Activated T-helper 2 cell treated with anti-CD3 and anti-CD28 coated beads, Interferon-gamma antibody, Interleukin-2, Interleukin-4, amounts not matched to agents 10 μg/mL and 5 μg/mL and 100 μg/mL, durations not matched to agents 14 hours and 24 hours and 36 hours (primary cell): ENCODE measurements around the gene MALT1. TPM values are rescaled to one million over a fixed set of nuclear protein-coding genes. Genes with fewer than 3 reads are reported as not detected.
A peak's percentile ranks its signal among the peaks of the same experiment; 100 is the strongest.

Experiments used
- DNase-seq: peaks from one replicate; pipeline ENCODE4 v3.0.0; 2021; ENCODE audit warnings: low spot score
- H3K27ac Mint-ChIP-seq: one replicate; pipeline ENCODE4 v1.8.0; 2021; ENCODE audit warnings: mixed read lengths
- H3K27me3 Mint-ChIP-seq: one replicate; pipeline ENCODE4 v1.8.0; 2021; ENCODE audit warnings: low read depth, mixed read lengths
- H3K36me3 Mint-ChIP-seq: one replicate; pipeline ENCODE4 v1.8.0; 2021; ENCODE audit warnings: low read depth, mixed read lengths
- H3K4me1 Mint-ChIP-seq: one replicate; pipeline ENCODE4 v1.8.0; 2021; ENCODE audit warnings: low read depth, mixed read lengths
- H3K4me3 Mint-ChIP-seq: one replicate; pipeline ENCODE4 v1.8.0; 2021; ENCODE audit warnings: low read depth, mild to moderate bottlenecking, moderate library complexity, mixed read lengths
- H3K9me3 Mint-ChIP-seq: one replicate; pipeline ENCODE4 v1.8.0; 2021; ENCODE audit warnings: mixed read lengths
- intact Hi-C: fragments of 100-400 bp; cut with micrococcal nuclease; formaldehyde crosslinking; loops from one replicate; pipeline ENCODE4 v1.15.1; 2023
- total RNA-seq: library from RNA; stranded (reverse); gene quantifications from 2 replicates; pipeline ENCODE4 v1.2.3, GENCODE V29; 2022

Gene MALT1
- total RNA-seq, 1 donor from 2014 or later, result 23.5 TPM

GRCh38 chr18:58657081-58657480 is 14.2 kb upstream of the MALT1 start:
- Mint-ChIP-seq H3K4me3 (no peak overlapping the region), H3K27me3 (no peaks in the 10 kb centered on the region), H3K4me1 (peaks cover 55% of the 10 kb centered on the region), H3K9me3 (peaks cover 22% of the 10 kb centered on the region), H3K36me3 (peaks cover 10% of the 10 kb centered on the region), H3K27ac (no peak overlapping the region)
- no peak for DNase-seq
- intact Hi-C loops, result no loop called here

- H3K4me1 Mint-ChIP-seq, result peaks cover 52% of the 10 kb centered on the region
- H3K27ac Mint-ChIP-seq, result no peak overlapping the region
- peaks cover 21% of the 10 kb centered on the region for H3K9me3 Mint-ChIP-seq
- H3K36me3 Mint-ChIP-seq, result peaks cover 9% of the 10 kb centered on the region
- no peak for DNase-seq
- peaks cover 1% of the 10 kb centered on the region for H3K27me3 Mint-ChIP-seq
- intact Hi-C loops, result no loop called here
- H3K4me3 Mint-ChIP-seq, result no peak overlapping the region
Measured at GRCh38 chr18:58657494-58657893, 13.8 kb upstream of the MALT1 start.

GRCh38 chr18:58659691-58660090 is 11.6 kb upstream of the MALT1 start:
- peaks cover 8% of the 10 kb centered on the region for H3K9me3 Mint-ChIP-seq
- no peak overlapping the region for H3K27ac Mint-ChIP-seq
- peaks cover 37% of the 10 kb centered on the region for H3K4me1 Mint-ChIP-seq
- no peak overlapping the region for H3K4me3 Mint-ChIP-seq
- no peak for DNase-seq
- H3K36me3 Mint-ChIP-seq, result peaks cover 5% of the 10 kb centered on the region
- intact Hi-C loops, result no loop called here
- H3K27me3 Mint-ChIP-seq, result peaks cover 2% of the 10 kb centered on the region

DNA sequence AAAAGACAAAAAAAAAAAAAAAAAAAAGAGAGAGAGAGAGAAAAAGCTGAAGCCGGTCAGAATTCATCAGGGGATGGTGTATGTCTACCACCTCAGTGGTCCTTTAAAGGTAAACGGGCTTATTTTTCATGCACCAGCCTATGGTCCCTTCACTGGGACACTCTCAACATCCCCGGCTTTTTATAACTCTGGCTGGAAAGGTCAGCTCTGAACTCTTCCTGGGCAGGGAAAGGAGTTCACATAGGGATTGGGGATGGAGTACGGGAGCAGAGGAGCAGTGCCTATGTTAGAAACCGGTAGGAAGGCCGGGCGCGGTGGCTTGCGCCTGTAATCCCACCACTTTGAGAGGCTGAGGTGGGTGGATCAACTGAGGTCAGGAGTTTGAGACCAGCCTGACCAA is 10.3 kb upstream of the MALT1 start:
- no peaks in the 10 kb centered on the region for H3K9me3 Mint-ChIP-seq
- no peak for DNase-seq
- H3K4me1 Mint-ChIP-seq, result peaks cover 39% of the 10 kb centered on the region
- intact Hi-C loops, result no loop called here
- H3K27me3 Mint-ChIP-seq, result peaks cover 2% of the 10 kb centered on the region
- no peaks in the 10 kb centered on the region for H3K36me3 Mint-ChIP-seq
- no peak overlapping the region for H3K4me3 Mint-ChIP-seq
- H3K27ac Mint-ChIP-seq, result no peak overlapping the region

GRCh38 chr18:58661423-58661822 is 9.8 kb upstream of the MALT1 start:
- no peaks in the 10 kb centered on the region for H3K36me3 Mint-ChIP-seq
- no peaks in the 10 kb centered on the region for H3K9me3 Mint-ChIP-seq
- no peak overlapping the region for H3K4me3 Mint-ChIP-seq
- no peak for DNase-seq
- intact Hi-C loops, result no loop called here
- H3K27me3 Mint-ChIP-seq, result peaks cover 2% of the 10 kb centered on the region
- H3K27ac Mint-ChIP-seq, result no peak overlapping the region
- peaks cover 39% of the 10 kb centered on the region for H3K4me1 Mint-ChIP-seq

DNA sequence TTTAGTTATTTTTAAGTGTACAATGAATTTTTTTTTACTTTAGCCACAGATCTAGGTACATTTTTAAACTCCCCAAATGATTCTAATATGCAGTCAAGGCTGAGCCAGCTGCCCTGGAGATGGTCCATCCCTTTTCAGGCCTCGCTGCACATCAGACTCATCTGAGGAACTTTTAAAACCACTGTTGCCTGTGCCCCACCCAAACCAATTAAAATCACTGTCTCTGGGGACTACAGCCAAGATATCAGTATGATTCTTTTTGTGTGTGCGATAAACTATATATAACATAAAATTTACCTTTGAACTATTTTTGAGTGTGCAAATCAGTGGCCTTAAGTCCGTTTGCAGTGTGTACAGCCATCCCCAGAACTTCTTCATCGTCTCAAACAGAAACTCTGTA is 9.1 kb upstream of the MALT1 start:
- H3K4me3 Mint-ChIP-seq, result no peak overlapping the region

GRCh38 chr18:58666176-58666575 is 5.1 kb upstream of the MALT1 start:
- no peak for DNase-seq
- H3K27me3 Mint-ChIP-seq, result peaks cover 5% of the 10 kb centered on the region
- no peaks in the 10 kb centered on the region for H3K9me3 Mint-ChIP-seq
- intact Hi-C loops, result no loop called here
- no peak overlapping the region for H3K27ac Mint-ChIP-seq
- peaks cover 38% of the 10 kb centered on the region for H3K4me1 Mint-ChIP-seq
- H3K4me3 Mint-ChIP-seq, result no peak overlapping the region
- no peaks in the 10 kb centered on the region for H3K36me3 Mint-ChIP-seq

More for the DNA sequence above, 9.1 kb upstream of the MALT1 start:
- Mint-ChIP-seq H3K36me3 (no peaks in the 10 kb centered on the region), H3K27ac (no peak overlapping the region), H3K27me3 (peaks cover 2% of the 10 kb centered on the region), H3K9me3 (no peaks in the 10 kb centered on the region), H3K4me1 (peaks cover 34% of the 10 kb centered on the region)
- intact Hi-C loops, result no loop called here
- no peak for DNase-seq

DNA sequence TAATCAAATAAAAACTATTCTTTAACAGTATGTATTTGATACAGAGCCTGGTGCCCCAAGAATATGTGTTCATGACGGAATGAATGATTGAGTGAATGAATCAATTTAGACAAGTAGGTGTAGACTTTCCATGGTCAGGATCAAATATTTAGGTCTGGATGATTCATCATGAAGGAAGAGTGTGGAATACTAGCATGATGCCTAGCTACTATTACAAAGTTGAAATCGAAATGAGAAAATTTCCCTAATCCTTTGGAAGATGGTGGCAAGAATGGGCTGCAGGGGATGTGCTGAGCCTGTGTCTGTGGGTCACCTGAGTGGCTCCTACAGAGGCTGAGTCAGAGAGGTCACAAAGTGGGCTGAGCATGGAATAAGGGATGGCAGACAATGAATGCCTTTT is 3.1 kb upstream of the MALT1 start:
- intact Hi-C loops, result no loop called here
- Mint-ChIP-seq H3K27ac (no peak overlapping the region), H3K4me1 (peaks cover 44% of the 10 kb centered on the region), H3K4me3 (no peak overlapping the region), H3K9me3 (no peaks in the 10 kb centered on the region), H3K27me3 (peaks cover 3% of the 10 kb centered on the region), H3K36me3 (peaks cover under 1% of the 10 kb centered on the region)
- no peak for DNase-seq

GRCh38 chr18:58668897-58669296 is 2.4 kb upstream of the MALT1 start:
- H3K9me3 Mint-ChIP-seq, result no peaks in the 10 kb centered on the region
- peaks cover 3% of the 10 kb centered on the region for H3K27me3 Mint-ChIP-seq
- H3K36me3 Mint-ChIP-seq, result peaks cover 7% of the 10 kb centered on the region
- intact Hi-C loops, result no loop called here
- H3K4me3 Mint-ChIP-seq, result no peak overlapping the region
- DNase-seq, result no peak
- H3K27ac Mint-ChIP-seq, result no peak overlapping the region
- H3K4me1 Mint-ChIP-seq, result peaks cover 50% of the 10 kb centered on the region

DNA sequence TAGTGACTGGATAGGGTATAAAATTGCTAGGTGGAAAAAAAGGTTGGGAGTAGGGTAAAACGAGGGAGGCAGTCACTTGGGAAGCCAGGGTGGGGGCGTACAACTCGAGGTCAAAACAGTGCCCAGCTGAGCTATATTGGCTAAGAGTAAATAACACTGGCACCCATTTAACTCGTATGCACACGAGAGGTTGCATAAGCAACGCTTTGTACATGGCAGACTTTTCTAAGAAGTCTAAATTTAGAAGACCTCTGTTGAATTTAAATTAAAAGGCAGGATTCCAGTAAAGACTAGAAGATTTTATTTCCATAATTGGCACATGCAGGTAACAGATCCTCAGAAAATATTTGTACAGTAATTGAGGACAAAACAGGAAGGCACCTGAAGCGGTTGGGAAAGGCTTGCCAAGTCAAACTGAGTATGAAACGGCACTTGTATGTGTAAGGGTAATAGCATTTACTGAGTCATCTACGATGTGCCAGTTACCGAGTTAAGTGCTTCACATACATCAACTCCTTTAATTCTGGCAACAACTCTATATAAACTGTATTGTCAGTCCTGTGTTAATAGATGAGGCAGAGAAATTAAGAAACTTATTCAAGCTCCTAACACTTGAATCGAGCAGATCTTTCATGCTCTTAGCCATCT is 1.4 kb upstream of the MALT1 start:
- no peak for DNase-seq
- H3K36me3 Mint-ChIP-seq, result peaks cover 17% of the 10 kb centered on the region
- no peaks in the 10 kb centered on the region for H3K9me3 Mint-ChIP-seq
- intact Hi-C loops, result loop anchor here (2.0 to 5.0 kb wide), 3 partner anchors 17 to 687 kb away; partner anchors contain the start of gene LMAN1
- H3K27ac Mint-ChIP-seq, result peak overlapping the region; percentile 67
- H3K27me3 Mint-ChIP-seq, result peaks cover 3% of the 10 kb centered on the region
- peaks cover 59% of the 10 kb centered on the region for H3K4me1 Mint-ChIP-seq
- H3K4me3 Mint-ChIP-seq, result peak overlapping the region; percentile 59

GRCh38 chr18:58670404-58671110 is 708 bp upstream of the MALT1 start:
- H3K4me3 Mint-ChIP-seq, result peak overlapping the region; percentile 81
- H3K27ac Mint-ChIP-seq, result peak overlapping the region; percentile 67
- peaks cover 3% of the 10 kb centered on the region for H3K27me3 Mint-ChIP-seq
- peaks cover 21% of the 10 kb centered on the region for H3K36me3 Mint-ChIP-seq
- intact Hi-C loops, result loop anchor here (1.0 to 5.0 kb wide), 7 partner anchors 18 to 687 kb away; partner anchors contain the start of gene LMAN1
- peaks cover 58% of the 10 kb centered on the region for H3K4me1 Mint-ChIP-seq
- no peaks in the 10 kb centered on the region for H3K9me3 Mint-ChIP-seq
- DNase-seq, result no peak

GRCh38 chr18:58671632-58672564 is 633 bp downstream of the MALT1 start:
- Mint-ChIP-seq H3K4me1 (peaks cover 62% of the 10 kb centered on the region), H3K4me3 (peak overlapping the region; percentile 93), H3K9me3 (no peaks in the 10 kb centered on the region), H3K27ac (peak overlapping the region; percentile 88), H3K27me3 (peaks cover 3% of the 10 kb centered on the region), H3K36me3 (peaks cover 31% of the 10 kb centered on the region)
- intact Hi-C loops, result loop anchor here (1.0 to 5.0 kb wide), 7 partner anchors 16 to 685 kb away; partner anchors contain the start of gene LMAN1
- DNase-seq, result no peak
